OCI-LY3 (cell line): Measurements from ENCODE around the gene ALDH9A1.

Experiments used
- H2AFZ ChIP-seq: fragments of 200-600, 300-600 bp; shearing (Covaris generic); 2 replicates; pipeline ENCODE4 v1.6.0; 2014; ENCODE audit warnings: antibody characterized with exemption, low read depth, low read length
- H3K27ac ChIP-seq: fragments of 200-600, 300-600 bp; sonication (generic); 2 replicates; pipeline ENCODE4 v1.5.1; 2014; ENCODE audit warnings: mild to moderate bottlenecking, low read length, moderate library complexity, mixed read lengths
- H3K27me3 ChIP-seq: fragments of 200-600, 300-600 bp; sonication (generic); 2 replicates; pipeline ENCODE4 v1.6.1; 2014; ENCODE audit warnings: low read depth, low read length, mixed read lengths
- H3K36me3 ChIP-seq: fragments of 200-600, 300-600 bp; sonication (generic); replicated peaks from 2 replicates; pipeline ENCODE3; 2014; ENCODE audit warnings: low read depth, low read length, mixed read lengths
- H3K4me1 ChIP-seq: fragments of 300-600, 200-600 bp; sonication (generic); 2 replicates; pipeline ENCODE4 v1.6.1; 2014; ENCODE audit warnings: low read length, mixed read lengths
- H3K4me2 ChIP-seq: fragments of 200-600, 300-600 bp; sonication (generic); 2 replicates; pipeline ENCODE4 v1.6.1; 2014; ENCODE audit warnings: low read length, mixed read lengths
- H3K4me3 ChIP-seq: fragments of 300-600, 200-600 bp; sonication (generic); 2 replicates; pipeline ENCODE4 v1.5.1; 2014; ENCODE audit warnings: antibody characterized with exemption, mild to moderate bottlenecking, low read length, moderate library complexity
- H3K79me2 ChIP-seq: fragments of 300-600, 200-600 bp; shearing (Covaris generic); 2 replicates; pipeline ENCODE4 v1.6.1; 2014; ENCODE audit warnings: mild to moderate bottlenecking, low read length, mixed read lengths
- H3K9ac ChIP-seq: fragments of 300-600, 200-600 bp; shearing (Covaris generic); 2 replicates; pipeline ENCODE4 v1.6.0; 2014; ENCODE audit warnings: mild to moderate bottlenecking, low read length, moderate library complexity
- H3K9me3 ChIP-seq: fragments of 200-600, 300-600 bp; shearing (Covaris generic); 2 replicates; pipeline ENCODE4 v1.6.1; 2014; ENCODE audit warnings: low read length, mixed read lengths; ENCODE audit not compliant: insufficient read depth
- H4K20me1 ChIP-seq: fragments of 200-600, 300-600 bp; sonication (generic); 2 replicates; pipeline ENCODE4 v1.6.1; 2016; ENCODE audit warnings: low read length, mixed read lengths; ENCODE audit not compliant: insufficient read depth
- CTCF ChIP-seq: fragments of 200-600, 300-600 bp; sonication (generic); IDR thresholded peaks from 2 replicates; pipeline ENCODE4 v1.5.1; 2014; ENCODE audit warnings: antibody characterized with exemption, low read length, low read depth
- EZH2phosphoT487 ChIP-seq: fragments of 200-600 bp; shearing (Covaris generic); IDR thresholded peaks from 2 replicates; pipeline ENCODE4 v1.6.1; 2018; ENCODE audit warnings: antibody characterized with exemption, mixed run types, low read depth

The ALDH9A1 gene

GRCh38 chr1:165697491-165697880 lies 876 bp downstream of the ALDH9A1 start:
- Histone ChIP-seq H3K9ac (no peak overlapping the region), H3K4me3 (peak overlapping the region; percentile 86), H4K20me1 (no peaks in the 10 kb centered on the region), H3K9me3 (no peaks in the 10 kb centered on the region), H3K79me2 (peaks cover 23% of the 10 kb centered on the region), H3K27me3 (peaks cover 11% of the 10 kb centered on the region), H3K36me3 (no peaks in the 10 kb centered on the region), H2AFZ (no peak overlapping the region), H3K4me1 (peaks cover 3% of the 10 kb centered on the region; the same call in 1 of the 2 replicates), H3K27ac (no peak overlapping the region), H3K4me2 (peak overlapping the region; percentile 57)
- TF ChIP-seq EZH2phosphoT487 (no peak), CTCF (no peak)

GRCh38 chr1:165696625-165697100 lies 1.7 kb downstream of the ALDH9A1 start:
- Histone ChIP-seq H4K20me1 (no peaks in the 10 kb centered on the region), H3K9me3 (no peaks in the 10 kb centered on the region), H3K4me1 (peaks cover 3% of the 10 kb centered on the region; the same call in 1 of the 2 replicates), H3K9ac (no peak overlapping the region), H3K27ac (no peak overlapping the region), H3K27me3 (peaks cover 11% of the 10 kb centered on the region), H3K4me2 (no peak overlapping the region), H3K4me3 (no peak overlapping the region), H3K36me3 (no peaks in the 10 kb centered on the region), H2AFZ (no peak overlapping the region), H3K79me2 (peaks cover 23% of the 10 kb centered on the region)
- no peak for TF ChIP-seq CTCF
- no peak for TF ChIP-seq EZH2phosphoT487

GRCh38 chr1:165695031-165695430 lies 3.3 kb downstream of the ALDH9A1 start:
- no peaks in the 10 kb centered on the region for H4K20me1 ChIP-seq
- no peaks in the 10 kb centered on the region for H3K36me3 ChIP-seq
- no peak overlapping the region for H2AFZ ChIP-seq
- no peak overlapping the region for H3K4me2 ChIP-seq
- no peak overlapping the region for H3K27ac ChIP-seq
- 0 out of 2 replicates have a peak, but pooled peaks cover 2% of the 10 kb centered on the region for H3K27me3 ChIP-seq
- H3K9me3 ChIP-seq, result no peaks in the 10 kb centered on the region
- H3K79me2 ChIP-seq, result peaks cover 27% of the 10 kb centered on the region
- no peak overlapping the region for H3K9ac ChIP-seq
- H3K4me3 ChIP-seq, result no peak overlapping the region
- TF ChIP-seq CTCF (no peak), EZH2phosphoT487 (no peak)
- peaks cover 3% of the 10 kb centered on the region; the same call in 1 of the 2 replicates for H3K4me1 ChIP-seq

- H3K27ac ChIP-seq, result no peak overlapping the region
- no peak overlapping the region for H3K9ac ChIP-seq
- H3K4me1 ChIP-seq, result peaks cover 12% of the 10 kb centered on the region
- H2AFZ ChIP-seq, result no peak overlapping the region
- peaks cover 14% of the 10 kb centered on the region for H3K36me3 ChIP-seq
- no peaks in the 10 kb centered on the region for H3K9me3 ChIP-seq
- no peak overlapping the region for H3K4me2 ChIP-seq
- peaks cover 27% of the 10 kb centered on the region for H3K79me2 ChIP-seq
- no peak for TF ChIP-seq CTCF
- TF ChIP-seq EZH2phosphoT487, result no peak
- H3K27me3 ChIP-seq, result no peaks in the 10 kb centered on the region
- H3K4me3 ChIP-seq, result no peak overlapping the region
- peaks cover 3% of the 10 kb centered on the region for H4K20me1 ChIP-seq
Observed at GRCh38 chr1:165688046-165688445, 10.3 kb downstream of the ALDH9A1 start.
